A673 (cell line): ENCODE data around the gene TXLNA. TPM values are rescaled to one million over a fixed set of nuclear protein-coding genes. Genes with fewer than 3 reads are reported as not detected.

Experiments used
- BruUV-seq: library from RNA; stranded (reverse); fragments of 400-500 nt; replicated peaks from 2 replicates; lab custom pipeline; 2021; lab: Mats Ljungman, UMichigan
- CTCF ChIA-PET: fragments of 300-600 bp; sonication (Branson Sonifier 250); formaldehyde crosslinking; loops from one replicate; lab custom pipeline; 2022; ENCODE audit warnings: antibody characterized with exemption; lab: Charles Lee
- POLR2A ChIA-PET: fragments of 300-600 bp; sonication (Branson Sonifier 250); formaldehyde crosslinking; loops from one replicate; lab custom pipeline; 2022; ENCODE audit warnings: antibody characterized with exemption; ENCODE audit not compliant: low non-redundant PET; lab: Charles Lee
- DNase-seq: peaks from one replicate; pipeline ENCODE4 v3.0.0-alpha.2; 2015; ENCODE audit warnings: low spot score
- H3K27ac ChIP-seq: fragments of 200-600 bp; sonication (generic); 2 replicates; pipeline ENCODE4 v1.5.1; 2016; ENCODE audit warnings: mixed run types, low read depth, mild to moderate bottlenecking, mixed read lengths, antibody characterized with exemption, low read length; ENCODE audit not compliant: poor library complexity, severe bottlenecking
- H3K27me3 ChIP-seq: fragments of 200-600 bp; sonication (generic); replicated peaks from 2 replicates; pipeline ENCODE4 v1.6.1; 2017; ENCODE audit warnings: mixed run types, low read depth, mild to moderate bottlenecking, mixed read lengths, antibody characterized with exemption, low read length; ENCODE audit not compliant: insufficient read depth, poor library complexity
- H3K36me3 ChIP-seq: fragments of 200-600 bp; sonication (generic); 2 replicates; pipeline ENCODE4 v1.6.1; 2016; ENCODE audit warnings: mixed run types, mild to moderate bottlenecking, mixed read lengths, antibody characterized with exemption, low read length; ENCODE audit not compliant: insufficient read depth, poor library complexity, severe bottlenecking
- H3K4me1 ChIP-seq: fragments of 200-600 bp; sonication (generic); 2 replicates; pipeline ENCODE4 v1.6.1; 2017; ENCODE audit warnings: mixed run types, mild to moderate bottlenecking, mixed read lengths, antibody characterized with exemption, low read length; ENCODE audit not compliant: insufficient read depth, poor library complexity, severe bottlenecking
- H3K4me3 ChIP-seq: fragments of 200-600 bp; sonication (generic); 2 replicates; pipeline ENCODE4 v1.5.1; 2016; ENCODE audit warnings: low read depth, mixed run types, mild to moderate bottlenecking, mixed read lengths, low read length; ENCODE audit not compliant: poor library complexity, severe bottlenecking
- H3K9me3 ChIP-seq: fragments of 200-600 bp; sonication (generic); 2 replicates; pipeline ENCODE4 v1.6.1; 2016; ENCODE audit warnings: mixed run types, low read depth, mild to moderate bottlenecking, mixed read lengths, antibody characterized with exemption, low read length; ENCODE audit not compliant: poor library complexity, severe bottlenecking
- EZH2 ChIP-seq: fragments of 200-600 bp; sonication (generic); IDR thresholded peaks from 2 replicates; pipeline ENCODE4 v1.6.1; 2017; ENCODE audit warnings: borderline replicate concordance, low read depth, mild to moderate bottlenecking, mixed read lengths, antibody characterized with exemption, low read length; ENCODE audit not compliant: poor library complexity, severe bottlenecking
- intact Hi-C: fragments of 100-400 bp; cut with micrococcal nuclease; formaldehyde crosslinking; loops from one replicate; pipeline ENCODE4 v1.10.0; 2022; ENCODE audit not compliant: unreplicated experiment
- total RNA-seq: library from RNA; stranded (reverse); gene quantifications from 2 replicates; pipeline ENCODE4 v1.2.3, GENCODE V29; 2021
- TF ChIP-seq, protein P1 (sequence below): fragments of 300-800, 200-600 bp; sonication (generic); conservative IDR thresholded peaks from 2 replicates; pipeline ENCODE4 v1.5.1; 2017; ENCODE audit warnings: low read depth, mild to moderate bottlenecking, antibody characterized with exemption, low read length, moderate library complexity, mixed read lengths

TXLNA gene
- total RNA-seq, 1 experiment from 2014 or later = 62.7 TPM

DNA sequence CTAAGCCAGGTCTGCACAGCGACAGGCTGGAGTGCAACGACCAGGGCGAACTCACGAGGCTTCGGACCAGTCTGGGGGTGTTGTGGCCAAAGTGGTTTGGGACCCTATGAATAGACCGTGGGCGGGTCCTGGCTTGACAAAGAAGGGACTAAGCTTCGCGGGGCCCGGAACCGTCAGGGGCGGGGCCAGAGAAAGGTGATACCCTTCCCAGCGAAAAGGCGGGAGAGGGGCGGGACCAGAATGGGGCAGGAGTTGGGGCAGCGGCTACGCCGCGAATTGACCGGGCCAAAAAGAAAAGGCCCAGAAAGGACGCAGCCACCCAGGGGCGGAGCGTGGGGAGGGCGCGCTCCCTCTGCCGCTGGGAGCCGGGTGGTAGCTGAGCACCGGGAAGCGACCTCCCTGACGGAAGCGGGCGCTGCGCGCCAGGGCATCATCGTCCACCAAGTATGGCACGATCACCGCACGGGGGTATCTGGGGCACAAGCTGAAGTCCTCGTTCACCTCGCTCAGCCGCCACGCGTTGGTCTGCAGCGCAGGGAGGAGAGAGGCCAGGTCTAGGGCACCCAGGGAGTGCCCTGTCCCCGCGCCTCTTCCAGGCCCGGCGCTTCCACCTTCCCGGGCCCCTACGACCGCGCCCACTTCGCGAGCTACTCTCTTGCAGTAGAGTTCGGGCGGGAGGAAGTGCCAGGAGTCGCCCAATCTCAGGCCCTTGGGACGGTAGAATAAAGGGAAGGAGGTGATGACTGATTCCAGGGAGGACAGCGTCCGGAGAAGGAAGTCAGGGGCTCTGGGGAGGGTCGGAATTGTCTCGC, 60.9 kb downstream of the TXLNA start:
- intact Hi-C loops = no loop called here
- Histone ChIP-seq H3K4me1 (no peaks in the 10 kb centered on the region), H3K4me3 (peak overlapping the region; percentile 64), H3K27ac (peak overlapping the region; percentile 0), H3K36me3 (no peaks in the 10 kb centered on the region), H3K27me3 (no peaks in the 10 kb centered on the region), H3K9me3 (no peaks in the 10 kb centered on the region)
- ChIA-PET POLR2A (no interaction called here), CTCF (interaction anchor here (0.6 to 0.9 kb wide), 2 partner anchors 74 to 149 kb away, joined by 4 to 10 read pairs; no protein-coding TSS in a partner anchor)
- TF ChIP-seq EZH2 = no peak
- TF ChIP-seq, protein P1, sequence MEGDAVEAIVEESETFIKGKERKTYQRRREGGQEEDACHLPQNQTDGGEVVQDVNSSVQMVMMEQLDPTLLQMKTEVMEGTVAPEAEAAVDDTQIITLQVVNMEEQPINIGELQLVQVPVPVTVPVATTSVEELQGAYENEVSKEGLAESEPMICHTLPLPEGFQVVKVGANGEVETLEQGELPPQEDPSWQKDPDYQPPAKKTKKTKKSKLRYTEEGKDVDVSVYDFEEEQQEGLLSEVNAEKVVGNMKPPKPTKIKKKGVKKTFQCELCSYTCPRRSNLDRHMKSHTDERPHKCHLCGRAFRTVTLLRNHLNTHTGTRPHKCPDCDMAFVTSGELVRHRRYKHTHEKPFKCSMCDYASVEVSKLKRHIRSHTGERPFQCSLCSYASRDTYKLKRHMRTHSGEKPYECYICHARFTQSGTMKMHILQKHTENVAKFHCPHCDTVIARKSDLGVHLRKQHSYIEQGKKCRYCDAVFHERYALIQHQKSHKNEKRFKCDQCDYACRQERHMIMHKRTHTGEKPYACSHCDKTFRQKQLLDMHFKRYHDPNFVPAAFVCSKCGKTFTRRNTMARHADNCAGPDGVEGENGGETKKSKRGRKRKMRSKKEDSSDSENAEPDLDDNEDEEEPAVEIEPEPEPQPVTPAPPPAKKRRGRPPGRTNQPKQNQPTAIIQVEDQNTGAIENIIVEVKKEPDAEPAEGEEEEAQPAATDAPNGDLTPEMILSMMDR = peak; percentile 46
- DNase-seq = peak; percentile 63
- BruUV-seq = no TSS peak

DNA sequence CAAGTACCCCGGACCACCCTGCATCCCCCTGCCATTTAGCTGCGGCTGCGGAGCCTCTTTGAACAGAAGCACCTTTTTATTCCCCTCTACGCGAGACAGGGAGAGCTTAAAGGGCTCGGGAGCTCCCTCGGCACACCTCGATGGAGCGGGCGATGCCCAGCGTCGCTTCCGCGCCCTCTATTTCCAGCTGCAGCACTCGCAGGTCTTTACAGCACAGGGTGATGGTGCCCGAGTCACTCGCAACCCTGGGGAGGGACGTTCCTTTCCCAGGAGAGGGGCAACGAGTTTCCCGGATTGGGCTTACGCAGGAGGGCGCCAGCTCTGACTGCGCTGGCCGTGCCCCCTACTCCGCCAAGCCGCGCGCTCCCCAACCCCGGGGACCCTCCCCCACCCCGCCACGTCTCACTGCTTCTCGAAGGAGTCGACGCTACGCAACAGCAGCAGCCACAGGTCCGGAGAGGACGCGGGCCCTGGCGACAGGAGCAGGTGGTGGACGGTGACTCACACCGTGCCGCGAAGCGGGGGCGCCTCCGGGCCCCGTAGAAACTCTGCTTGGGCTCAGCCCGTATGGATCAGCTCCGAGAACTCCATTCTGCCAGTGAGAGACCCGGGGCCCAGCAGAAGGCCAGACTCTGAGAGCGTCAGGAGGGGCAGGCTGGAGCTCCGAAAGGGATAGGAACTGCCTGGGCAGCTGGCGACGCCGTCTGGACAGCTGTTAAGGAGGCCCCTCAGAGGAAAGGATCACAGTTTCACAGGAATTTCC, 61.7 kb downstream of the TXLNA start:
- DNase-seq = peak; percentile 43
- peak overlapping the region; percentile 0 for H3K27ac ChIP-seq
- H3K4me1 ChIP-seq = no peaks in the 10 kb centered on the region
- no peaks in the 10 kb centered on the region for H3K27me3 ChIP-seq
- peak overlapping the region; percentile 64 for H3K4me3 ChIP-seq
- POLR2A ChIA-PET = no interaction called here
- intact Hi-C loops = no loop called here
- no peaks in the 10 kb centered on the region for H3K36me3 ChIP-seq
- TF ChIP-seq, protein P1 = no peak
- TF ChIP-seq EZH2 = no peak
- CTCF ChIA-PET = interaction anchor here (0.6 to 0.9 kb wide), 2 partner anchors 74 to 148 kb away, joined by 4 to 10 read pairs; no protein-coding TSS in a partner anchor
- no TSS peak for BruUV-seq
- no peaks in the 10 kb centered on the region for H3K9me3 ChIP-seq

DNA sequence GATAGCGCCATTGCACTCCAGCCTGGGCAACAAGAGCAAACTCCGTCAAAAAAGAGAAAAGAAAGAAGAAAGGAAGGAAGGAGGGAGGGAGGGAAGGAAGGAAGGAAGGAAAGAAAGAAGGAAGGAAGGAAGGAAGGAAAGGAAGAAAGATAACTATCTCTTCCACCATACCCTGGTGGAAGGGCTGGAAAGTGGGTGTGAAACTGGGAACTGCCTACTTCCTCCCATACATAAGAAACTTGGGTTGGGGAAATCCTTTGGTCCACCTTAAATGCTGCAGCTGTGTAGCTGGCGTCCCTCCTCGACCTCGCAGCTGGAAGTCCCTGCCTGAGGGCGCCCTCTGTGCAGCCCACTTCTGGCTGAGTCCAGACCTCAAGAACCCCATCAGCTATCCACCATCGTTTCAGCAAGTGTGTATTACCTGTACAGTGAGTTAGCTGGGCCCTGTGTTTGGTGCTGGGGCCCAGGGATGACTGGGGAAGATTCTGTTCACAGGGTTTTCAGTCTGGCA, 62.9 kb downstream of the TXLNA start:
- no peaks in the 10 kb centered on the region for H3K9me3 ChIP-seq
- no peak for DNase-seq
- TF ChIP-seq, protein P1 = no peak
- no peak for TF ChIP-seq EZH2
- H3K27me3 ChIP-seq = no peaks in the 10 kb centered on the region
- ChIA-PET CTCF (no interaction called here), POLR2A (no interaction called here)
- BruUV-seq = no TSS peak
- no peaks in the 10 kb centered on the region for H3K4me1 ChIP-seq
- intact Hi-C loops = no loop called here
- H3K27ac ChIP-seq = no peak overlapping the region
- no peak overlapping the region for H3K4me3 ChIP-seq
- no peaks in the 10 kb centered on the region for H3K36me3 ChIP-seq
